OCI-LY7 (cell line): ENCODE results near the gene CCDC148.

Experiments used
- EZH2phosphoT487 ChIP-seq: fragments of 200-600 bp; sonication (generic); IDR thresholded peaks from 2 replicates; pipeline ENCODE4 v1.6.1; 2018; ENCODE audit warnings: low read depth, borderline replicate concordance, mild to moderate bottlenecking, mixed run types, antibody characterized with exemption, low read length, moderate library complexity, mixed read lengths
- TF ChIP-seq, protein P1 (sequence below): fragments of 200-600 bp; sonication (generic); conservative IDR thresholded peaks from 2 replicates; pipeline ENCODE4 v1.5.1; 2014; ENCODE audit warnings: mild to moderate bottlenecking, antibody characterized with exemption, low read length, moderate library complexity, mixed read lengths

DNA sequence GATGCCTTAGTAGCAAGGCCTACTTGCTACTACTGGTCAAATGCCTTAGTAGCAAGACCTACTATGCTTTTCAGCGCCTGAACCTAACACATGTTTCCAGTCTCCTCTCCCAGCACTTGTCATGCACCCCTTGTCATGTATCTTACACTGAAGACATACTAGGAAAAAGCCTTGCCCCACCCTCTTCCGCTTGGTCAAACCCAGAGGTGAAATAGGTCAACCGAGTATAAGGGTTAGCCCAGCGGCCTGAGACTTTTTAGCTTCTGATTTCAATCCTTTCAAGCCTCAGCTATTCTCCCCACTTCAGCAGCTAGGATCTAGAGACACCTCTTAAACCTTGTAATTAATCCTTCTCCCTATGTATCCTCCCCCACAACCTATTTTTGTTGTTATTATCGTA is 281.6 kb downstream of the CCDC148 start:
- TF ChIP-seq, protein P1, sequence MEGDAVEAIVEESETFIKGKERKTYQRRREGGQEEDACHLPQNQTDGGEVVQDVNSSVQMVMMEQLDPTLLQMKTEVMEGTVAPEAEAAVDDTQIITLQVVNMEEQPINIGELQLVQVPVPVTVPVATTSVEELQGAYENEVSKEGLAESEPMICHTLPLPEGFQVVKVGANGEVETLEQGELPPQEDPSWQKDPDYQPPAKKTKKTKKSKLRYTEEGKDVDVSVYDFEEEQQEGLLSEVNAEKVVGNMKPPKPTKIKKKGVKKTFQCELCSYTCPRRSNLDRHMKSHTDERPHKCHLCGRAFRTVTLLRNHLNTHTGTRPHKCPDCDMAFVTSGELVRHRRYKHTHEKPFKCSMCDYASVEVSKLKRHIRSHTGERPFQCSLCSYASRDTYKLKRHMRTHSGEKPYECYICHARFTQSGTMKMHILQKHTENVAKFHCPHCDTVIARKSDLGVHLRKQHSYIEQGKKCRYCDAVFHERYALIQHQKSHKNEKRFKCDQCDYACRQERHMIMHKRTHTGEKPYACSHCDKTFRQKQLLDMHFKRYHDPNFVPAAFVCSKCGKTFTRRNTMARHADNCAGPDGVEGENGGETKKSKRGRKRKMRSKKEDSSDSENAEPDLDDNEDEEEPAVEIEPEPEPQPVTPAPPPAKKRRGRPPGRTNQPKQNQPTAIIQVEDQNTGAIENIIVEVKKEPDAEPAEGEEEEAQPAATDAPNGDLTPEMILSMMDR, result no peak
- TF ChIP-seq EZH2phosphoT487, result no peak
